Testis (tissue), 2 donors: ENCODE results near the gene GDI1.

ENCODE experiments used
- POLR2A ChIP-seq: fragments of 450-650 bp; IDR thresholded peaks from one replicate; pipeline ENCODE4 v1.6.1; 2017; ENCODE audit warnings: antibody characterized with exemption, mild to moderate bottlenecking, moderate library complexity
- TF ChIP-seq, protein P1 (sequence below), 3 experiments: fragments of 450-650 bp in 2 of 3; fragments of 200-600 bp in 1 of 3; sonication (generic) in 1 of 3; IDR thresholded peaks; one replicate each; pipeline ENCODE4 v1.5.1; 2016 to 2019; ENCODE audit warnings: antibody characterized with exemption in 3 of 3, mild to moderate bottlenecking in 2 of 3, moderate library complexity in 1 of 3

DNA sequence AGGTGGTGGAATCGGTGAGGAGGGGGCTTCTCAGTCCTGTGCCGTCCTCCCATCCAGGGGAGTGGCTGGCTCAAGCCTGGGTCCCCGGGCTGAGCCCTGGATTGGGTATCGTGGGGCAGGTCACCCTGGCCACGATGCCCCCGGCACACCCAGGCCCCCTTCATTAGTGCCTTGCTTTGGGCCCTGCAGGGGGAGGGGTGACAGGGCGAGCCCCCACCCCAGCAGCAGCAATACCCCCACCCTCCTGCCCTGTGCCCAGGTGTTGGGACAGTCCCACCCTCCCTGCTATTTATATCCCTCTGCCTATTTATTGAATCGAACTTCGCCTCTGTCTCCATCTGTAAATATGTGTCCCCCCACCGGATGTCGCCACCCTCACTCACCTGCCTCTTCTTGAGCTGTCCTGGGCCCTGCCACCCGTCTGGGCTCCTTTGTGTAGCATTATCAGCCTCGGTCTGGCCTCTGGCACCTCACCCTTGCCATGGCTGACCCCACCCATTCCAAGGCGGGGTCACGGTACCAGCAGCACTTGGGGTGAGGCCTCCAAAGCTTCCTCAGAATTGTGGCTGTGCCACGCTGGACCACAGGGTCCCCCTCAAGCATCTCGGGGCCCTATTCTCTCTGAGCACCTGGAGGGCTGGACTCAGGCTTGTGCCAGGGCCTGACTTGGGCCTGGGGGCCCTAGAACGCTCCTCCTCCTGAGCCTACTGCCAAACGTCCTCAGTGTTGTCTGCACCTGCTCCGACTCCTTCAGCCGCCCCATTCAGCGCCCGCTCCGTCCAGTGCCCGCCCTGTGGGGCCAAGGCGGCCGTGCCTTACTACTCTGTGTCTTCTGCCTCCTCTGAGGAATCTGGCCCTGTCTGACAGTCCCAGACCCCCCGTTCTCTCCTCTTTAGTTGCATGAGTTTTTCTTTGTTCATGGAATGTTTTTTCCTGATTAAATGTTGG lies 36.0 kb downstream of the GDI1 start:
- TF ChIP-seq, protein P1, sequence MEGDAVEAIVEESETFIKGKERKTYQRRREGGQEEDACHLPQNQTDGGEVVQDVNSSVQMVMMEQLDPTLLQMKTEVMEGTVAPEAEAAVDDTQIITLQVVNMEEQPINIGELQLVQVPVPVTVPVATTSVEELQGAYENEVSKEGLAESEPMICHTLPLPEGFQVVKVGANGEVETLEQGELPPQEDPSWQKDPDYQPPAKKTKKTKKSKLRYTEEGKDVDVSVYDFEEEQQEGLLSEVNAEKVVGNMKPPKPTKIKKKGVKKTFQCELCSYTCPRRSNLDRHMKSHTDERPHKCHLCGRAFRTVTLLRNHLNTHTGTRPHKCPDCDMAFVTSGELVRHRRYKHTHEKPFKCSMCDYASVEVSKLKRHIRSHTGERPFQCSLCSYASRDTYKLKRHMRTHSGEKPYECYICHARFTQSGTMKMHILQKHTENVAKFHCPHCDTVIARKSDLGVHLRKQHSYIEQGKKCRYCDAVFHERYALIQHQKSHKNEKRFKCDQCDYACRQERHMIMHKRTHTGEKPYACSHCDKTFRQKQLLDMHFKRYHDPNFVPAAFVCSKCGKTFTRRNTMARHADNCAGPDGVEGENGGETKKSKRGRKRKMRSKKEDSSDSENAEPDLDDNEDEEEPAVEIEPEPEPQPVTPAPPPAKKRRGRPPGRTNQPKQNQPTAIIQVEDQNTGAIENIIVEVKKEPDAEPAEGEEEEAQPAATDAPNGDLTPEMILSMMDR (IDR thresholded peaks at IDR 0.05), result no peak
- TF ChIP-seq POLR2A, result no peak
